ENCODE results near the gene FBF1.

FBF1 gene

GRCh38 chr17:75895370-75896155, 45.3 kb downstream of the FBF1 start:
- TF ChIP-seq, protein P1, sequence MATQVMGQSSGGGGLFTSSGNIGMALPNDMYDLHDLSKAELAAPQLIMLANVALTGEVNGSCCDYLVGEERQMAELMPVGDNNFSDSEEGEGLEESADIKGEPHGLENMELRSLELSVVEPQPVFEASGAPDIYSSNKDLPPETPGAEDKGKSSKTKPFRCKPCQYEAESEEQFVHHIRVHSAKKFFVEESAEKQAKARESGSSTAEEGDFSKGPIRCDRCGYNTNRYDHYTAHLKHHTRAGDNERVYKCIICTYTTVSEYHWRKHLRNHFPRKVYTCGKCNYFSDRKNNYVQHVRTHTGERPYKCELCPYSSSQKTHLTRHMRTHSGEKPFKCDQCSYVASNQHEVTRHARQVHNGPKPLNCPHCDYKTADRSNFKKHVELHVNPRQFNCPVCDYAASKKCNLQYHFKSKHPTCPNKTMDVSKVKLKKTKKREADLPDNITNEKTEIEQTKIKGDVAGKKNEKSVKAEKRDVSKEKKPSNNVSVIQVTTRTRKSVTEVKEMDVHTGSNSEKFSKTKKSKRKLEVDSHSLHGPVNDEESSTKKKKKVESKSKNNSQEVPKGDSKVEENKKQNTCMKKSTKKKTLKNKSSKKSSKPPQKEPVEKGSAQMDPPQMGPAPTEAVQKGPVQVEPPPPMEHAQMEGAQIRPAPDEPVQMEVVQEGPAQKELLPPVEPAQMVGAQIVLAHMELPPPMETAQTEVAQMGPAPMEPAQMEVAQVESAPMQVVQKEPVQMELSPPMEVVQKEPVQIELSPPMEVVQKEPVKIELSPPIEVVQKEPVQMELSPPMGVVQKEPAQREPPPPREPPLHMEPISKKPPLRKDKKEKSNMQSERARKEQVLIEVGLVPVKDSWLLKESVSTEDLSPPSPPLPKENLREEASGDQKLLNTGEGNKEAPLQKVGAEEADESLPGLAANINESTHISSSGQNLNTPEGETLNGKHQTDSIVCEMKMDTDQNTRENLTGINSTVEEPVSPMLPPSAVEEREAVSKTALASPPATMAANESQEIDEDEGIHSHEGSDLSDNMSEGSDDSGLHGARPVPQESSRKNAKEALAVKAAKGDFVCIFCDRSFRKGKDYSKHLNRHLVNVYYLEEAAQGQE (IDR thresholded peaks at IDR 0.05; ENCODE audit: insufficient read depth in 1 of 2, low read depth in 2 of 2, low read length in 2 of 2): no peak
- TF ChIP-seq SIN3A (IDR thresholded peaks at IDR 0.05; ENCODE audit: borderline replicate concordance, insufficient read depth, low read length) (no peak), TAF1 (IDR thresholded peaks at IDR 0.05; ENCODE audit: borderline replicate concordance, insufficient read depth, low read length) (no peak), POLR2AphosphoS5 (IDR thresholded peaks at IDR 0.05; ENCODE audit: low read depth, low read length) (no peak), FOXP2 (optimal IDR thresholded peaks at IDR 0.05; ENCODE audit: borderline replicate concordance, extremely low read depth, extremely low read length, insufficient read depth) (no peak)

DNA sequence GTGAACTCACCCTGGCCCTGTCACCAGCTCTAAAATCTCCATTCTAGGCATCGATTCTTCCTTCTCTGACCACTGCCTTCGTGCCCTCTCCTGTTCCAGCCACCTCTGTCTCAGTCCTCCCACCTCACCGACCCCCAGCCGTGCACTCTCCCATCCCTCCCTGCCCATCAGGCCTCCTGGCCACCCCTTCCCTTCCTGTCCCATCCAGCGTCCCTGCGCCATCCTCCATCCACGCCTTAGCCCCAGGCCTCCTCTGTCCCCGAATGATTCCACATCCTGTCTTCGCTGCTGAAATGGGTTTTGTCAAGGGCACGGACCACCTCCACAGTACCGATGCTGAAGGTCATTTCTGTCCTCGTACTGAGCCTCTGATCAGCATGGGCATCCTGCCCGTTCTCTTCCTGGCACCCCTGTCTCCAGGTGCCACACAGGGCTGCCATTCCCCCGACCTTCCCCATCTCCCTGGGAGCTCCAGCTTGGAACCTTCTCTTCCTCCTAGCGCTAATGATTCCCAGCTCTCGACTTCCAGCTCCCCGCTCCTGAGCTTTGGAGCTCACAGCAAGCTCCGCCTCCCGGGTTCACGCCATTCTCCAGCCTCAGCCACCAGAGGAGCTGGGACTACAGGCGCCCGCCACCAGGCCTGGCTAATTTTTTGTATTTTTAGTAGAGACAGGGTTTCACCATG, 46.7 kb downstream of the FBF1 start:
- TF ChIP-seq, protein P1 (IDR thresholded peaks at IDR 0.05; ENCODE audit: insufficient read depth in 1 of 2, low read depth in 2 of 2, low read length in 2 of 2): no peak
- no peak for TF ChIP-seq POLR2AphosphoS5 (IDR thresholded peaks at IDR 0.05; ENCODE audit: low read depth, low read length)
- TF ChIP-seq FOXP2 (optimal IDR thresholded peaks at IDR 0.05; ENCODE audit: borderline replicate concordance, extremely low read depth, extremely low read length, insufficient read depth): no peak
- no peak for TF ChIP-seq SIN3A (IDR thresholded peaks at IDR 0.05; ENCODE audit: borderline replicate concordance, insufficient read depth, low read length)
- TF ChIP-seq TAF1 (IDR thresholded peaks at IDR 0.05; ENCODE audit: borderline replicate concordance, insufficient read depth, low read length): no peak

DNA sequence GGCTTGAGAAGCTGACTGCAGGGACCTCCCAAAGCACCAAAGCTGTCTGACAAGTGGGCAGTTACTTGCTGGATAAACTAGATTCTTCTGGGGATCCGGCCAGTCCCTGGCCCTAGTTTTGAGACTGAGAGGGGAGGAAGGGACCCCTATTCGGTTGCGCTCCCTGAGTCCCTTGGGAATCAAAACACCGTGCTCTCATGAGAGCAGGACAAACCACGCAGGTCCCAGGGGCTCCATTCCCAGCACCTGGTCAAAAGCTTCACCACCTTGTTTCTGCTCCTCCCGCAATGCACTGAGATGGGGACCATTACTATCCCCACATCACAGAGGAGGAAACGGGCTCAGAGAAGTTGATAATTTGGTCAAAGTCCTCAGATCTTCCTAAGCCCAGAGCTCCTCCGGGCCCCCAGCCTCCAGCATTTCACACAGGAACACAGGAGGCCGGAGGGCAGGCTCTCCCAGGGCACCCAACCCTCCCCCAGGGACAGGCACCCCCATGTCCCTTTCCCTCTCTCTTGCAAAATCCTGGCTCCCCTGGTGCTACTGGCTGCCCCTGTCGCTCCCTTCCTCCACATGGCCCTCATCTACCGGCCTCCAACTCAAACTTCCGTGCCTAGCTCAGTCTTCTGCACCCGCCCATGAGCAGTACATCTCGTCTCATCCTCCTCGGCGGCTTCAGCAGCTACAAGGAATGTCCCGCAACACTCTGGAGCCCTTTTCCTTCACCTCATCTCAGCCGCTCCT, 47.4 kb downstream of the FBF1 start:
- TF ChIP-seq POLR2AphosphoS5 (IDR thresholded peaks at IDR 0.05; ENCODE audit: low read depth, low read length): no peak; the same call in 1 of the 2 replicates
- TF ChIP-seq, protein P1 (IDR thresholded peaks at IDR 0.05; ENCODE audit: insufficient read depth in 1 of 2, low read depth in 2 of 2, low read length in 2 of 2): no peak

- no peak for TF ChIP-seq TAF1 (IDR thresholded peaks at IDR 0.05; ENCODE audit: borderline replicate concordance, insufficient read depth, low read length)
- TF ChIP-seq POLR2AphosphoS5 (IDR thresholded peaks at IDR 0.05; ENCODE audit: low read depth, low read length): no peak
- TF ChIP-seq, protein P1 (IDR thresholded peaks at IDR 0.05; ENCODE audit: insufficient read depth in 1 of 2, low read depth in 2 of 2, low read length in 2 of 2): no peak
- TF ChIP-seq FOXP2 (optimal IDR thresholded peaks at IDR 0.05; ENCODE audit: borderline replicate concordance, extremely low read depth, extremely low read length, insufficient read depth): no peak
- no peak for TF ChIP-seq SIN3A (IDR thresholded peaks at IDR 0.05; ENCODE audit: borderline replicate concordance, insufficient read depth, low read length)
Measured at GRCh38 chr17:75892556-75893224, 48.2 kb downstream of the FBF1 start.

Data from PFSK-1 (cell line).